ENCODE results near the gene MPIG6B.
A peak's percentile ranks its signal among the peaks of the same experiment; 100 is the strongest.

MPIG6B gene, protein sequence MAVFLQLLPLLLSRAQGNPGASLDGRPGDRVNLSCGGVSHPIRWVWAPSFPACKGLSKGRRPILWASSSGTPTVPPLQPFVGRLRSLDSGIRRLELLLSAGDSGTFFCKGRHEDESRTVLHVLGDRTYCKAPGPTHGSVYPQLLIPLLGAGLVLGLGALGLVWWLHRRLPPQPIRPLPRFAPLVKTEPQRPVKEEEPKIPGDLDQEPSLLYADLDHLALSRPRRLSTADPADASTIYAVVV

GRCh38 chr6:31723245-31723979 is at the start of gene MPIG6B:
TSS of gene MPIG6B (plus strand) at chr6:31723373. CDS start at chr6:31723384, 11 bp downstream.
- no peak for DNase-seq

DNA sequence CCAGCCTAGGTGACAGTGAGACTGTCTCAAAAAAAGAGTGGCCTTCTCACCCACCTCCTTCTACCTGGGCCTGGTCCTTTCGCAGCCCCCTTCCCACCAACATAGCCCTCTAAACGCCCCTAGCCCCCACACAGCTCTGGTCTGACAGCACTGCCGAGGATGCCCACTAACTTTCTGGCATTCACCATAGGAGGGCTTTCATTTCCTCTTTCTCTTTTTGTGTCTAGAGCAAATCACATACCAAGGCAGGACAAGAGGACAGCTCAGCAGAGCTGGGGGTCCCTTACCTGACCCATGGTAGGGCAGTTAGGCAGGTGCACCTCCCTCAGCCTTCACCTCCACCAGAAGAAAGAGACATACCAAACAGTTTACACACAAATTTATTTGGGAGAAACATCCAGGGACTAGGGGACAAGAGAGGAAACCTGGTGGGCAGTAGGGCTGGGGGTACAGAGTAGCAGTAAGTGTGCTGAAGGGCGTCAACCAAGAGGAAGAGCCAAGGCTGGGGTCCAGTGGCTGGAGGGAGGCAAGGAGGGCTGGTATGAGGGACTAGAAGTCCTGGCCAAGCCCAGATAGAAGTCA is 46.8 kb upstream of the MPIG6B start:
- DNase-seq: no peak

- DNase-seq: no peak
These were observed 46.3 kb upstream of the MPIG6B start for GRCh38 chr6:31676904-31677303.

DNA sequence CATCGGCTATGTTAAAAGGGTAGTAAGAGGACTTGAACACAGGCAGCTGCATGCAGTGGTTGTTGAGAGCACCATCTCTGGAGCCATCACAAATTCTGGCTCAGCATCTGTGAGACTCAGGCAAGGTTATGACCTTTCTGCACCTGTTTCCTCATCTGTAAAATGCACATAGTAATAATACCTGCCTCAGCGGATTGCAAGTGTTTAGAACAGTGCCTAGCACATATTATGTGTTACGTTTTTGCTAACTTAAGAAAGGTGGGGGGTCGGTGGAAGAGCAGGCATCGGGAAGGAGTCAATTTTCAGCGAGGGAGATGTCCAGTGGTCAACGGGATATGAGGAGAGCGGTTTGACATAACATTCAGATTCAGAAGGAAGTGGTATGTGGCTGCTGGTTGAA is 45.2 kb upstream of the MPIG6B start:
- DNase-seq: no peak

GRCh38 chr6:31680226-31681134 is 42.7 kb upstream of the MPIG6B start, which contains the start of gene LY6G5C:
TSS of gene LY6G5C (minus strand) at chr6:31681067. CDS start at chr6:31680373, 694 bp downstream.
- peak; percentile 80 for DNase-seq

DNA sequence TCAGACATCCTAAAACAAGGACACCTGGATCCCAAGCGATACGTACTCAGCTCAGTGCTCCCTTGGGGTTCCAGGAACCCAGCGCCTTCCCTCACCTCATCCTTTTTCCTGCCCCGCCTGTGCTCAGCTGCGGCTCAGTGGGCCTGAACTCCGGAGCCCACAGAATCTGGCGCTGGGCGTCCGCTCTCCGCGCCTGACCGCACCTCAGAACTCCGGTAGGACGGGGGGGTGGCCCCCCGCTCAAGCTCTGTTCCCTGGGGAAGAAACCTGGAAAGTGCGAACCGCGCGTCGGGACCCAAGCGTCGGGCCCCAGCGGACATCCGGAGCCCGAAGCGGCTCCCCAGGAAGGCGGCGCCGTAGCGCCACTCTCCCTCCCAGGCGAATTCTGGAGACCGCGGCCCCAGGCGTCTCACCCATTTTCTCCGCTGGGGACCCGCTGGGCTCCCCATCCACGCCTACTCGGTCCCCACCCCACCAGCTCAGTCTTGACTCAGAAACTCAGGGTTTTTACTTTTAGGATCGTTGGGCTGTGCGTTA is 42.0 kb upstream of the MPIG6B start:
- DNase-seq: peak; percentile 44

GRCh38 chr6:31683591-31683990 is 39.6 kb upstream of the MPIG6B start:
- DNase-seq: no peak

DNA sequence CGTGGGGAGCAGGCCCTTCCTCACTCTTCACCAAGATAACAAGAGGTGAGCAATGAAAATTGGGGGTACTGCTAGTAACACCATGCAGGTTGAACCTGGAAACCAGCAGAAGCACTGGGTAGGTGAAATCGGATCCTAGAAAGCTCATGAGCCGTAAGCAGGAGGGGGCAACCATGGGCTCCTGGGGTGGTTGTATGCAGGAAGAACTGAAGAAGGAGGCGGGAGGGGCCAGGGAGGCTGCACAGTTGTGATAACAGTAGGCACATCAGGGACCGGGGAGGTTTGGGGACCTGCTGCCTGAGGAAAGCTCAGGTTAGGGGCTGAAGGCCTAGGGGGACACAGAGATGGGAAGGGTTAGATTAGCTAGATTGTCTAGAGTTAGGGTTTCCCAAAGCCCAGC is 36.7 kb upstream of the MPIG6B start:
- no peak for DNase-seq

DNA sequence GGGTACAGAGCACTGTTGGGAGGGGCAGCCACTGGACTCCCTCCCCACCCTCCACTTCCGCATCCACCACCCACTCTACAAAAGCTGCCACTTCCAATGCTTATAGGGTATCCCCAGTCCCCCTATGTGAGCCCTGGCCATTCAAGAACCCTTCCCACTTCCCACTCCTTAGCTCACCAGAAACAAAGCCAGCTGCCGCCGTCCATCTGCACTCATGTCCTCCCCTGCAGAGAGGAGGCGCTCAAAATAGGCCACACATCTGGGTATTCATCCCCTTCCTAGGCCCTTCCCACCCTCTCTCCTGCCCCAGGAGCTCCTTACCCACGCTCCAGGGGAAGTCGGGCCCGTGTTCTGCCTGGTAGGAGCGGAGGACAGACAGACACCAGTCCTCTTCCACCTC is 35.9 kb upstream of the MPIG6B start:
- DNase-seq: no peak

DNA sequence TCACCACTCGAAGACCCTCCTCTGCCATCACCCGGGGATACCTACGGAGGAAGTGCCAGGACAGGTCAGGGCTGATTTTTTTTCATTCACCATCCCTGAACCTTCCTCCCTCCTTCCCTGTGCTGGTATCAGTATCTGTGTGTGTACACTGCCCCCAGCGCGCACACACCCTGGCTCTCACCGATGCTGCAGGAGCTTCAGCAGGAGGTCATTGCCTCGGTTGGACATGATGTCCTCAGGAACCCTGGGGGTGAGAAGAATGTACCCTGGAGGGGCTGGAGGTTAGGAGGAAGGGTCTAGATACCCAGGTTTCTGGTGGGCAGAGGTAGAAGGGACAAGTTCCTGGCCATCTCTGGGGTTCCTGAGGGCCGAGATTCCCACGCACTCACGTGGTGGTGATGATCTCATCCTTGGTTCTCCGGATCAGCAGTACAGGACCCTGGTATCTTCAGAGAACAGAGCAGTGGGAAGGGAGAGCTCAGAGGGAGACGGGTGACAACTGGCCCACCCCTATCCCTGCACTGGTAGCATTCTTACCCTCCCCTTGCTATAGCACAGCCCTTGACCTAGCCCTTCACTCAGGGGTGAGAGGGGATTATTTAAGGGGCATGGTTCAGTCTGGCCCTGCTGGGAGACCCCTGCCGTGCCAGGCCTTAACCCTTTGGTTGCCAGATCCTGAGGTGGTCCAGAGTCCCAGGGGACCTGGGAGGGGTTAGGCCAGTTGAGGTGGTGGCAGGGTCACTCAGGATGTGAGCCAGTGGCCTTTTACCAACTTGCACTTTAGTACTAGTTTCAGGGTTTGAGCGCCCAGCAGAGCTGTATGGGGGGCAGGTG is 35.1 kb upstream of the MPIG6B start:
- DNase-seq: no peak

GRCh38 chr6:31689249-31690110 is 33.7 kb upstream of the MPIG6B start:
- DNase-seq: no peak

- DNase-seq: no peak
These were observed 32.7 kb upstream of the MPIG6B start for GRCh38 chr6:31690231-31691077.

GRCh38 chr6:31691078-31691463 is 32.1 kb upstream of the MPIG6B start:
- no peak for DNase-seq

- DNase-seq: no peak
These were observed 31.5 kb upstream of the MPIG6B start for GRCh38 chr6:31691564-31692108.

DNA sequence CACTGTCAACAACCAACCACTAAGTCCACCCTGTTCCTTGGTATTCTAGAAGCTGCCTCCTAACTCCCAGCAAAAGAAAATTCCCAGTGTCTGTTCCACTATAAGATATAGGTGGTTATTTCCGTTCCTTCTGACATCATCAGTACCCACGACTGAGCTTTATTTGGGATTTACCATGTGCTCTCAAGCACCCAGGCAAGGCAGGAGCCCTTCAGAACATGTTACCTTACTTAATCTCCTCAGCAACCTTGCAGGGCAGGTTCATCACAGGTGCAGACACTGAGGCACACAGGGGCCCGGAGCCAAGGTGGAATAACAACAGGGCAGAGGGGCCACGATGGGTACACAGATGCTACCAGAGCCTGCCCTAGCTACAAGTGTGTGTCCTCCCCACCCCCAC is 30.8 kb upstream of the MPIG6B start:
- no peak for DNase-seq

GRCh38 chr6:31692886-31693285 is 30.3 kb upstream of the MPIG6B start:
- no peak for DNase-seq

GRCh38 chr6:31693535-31693934 is 29.6 kb upstream of the MPIG6B start:
- DNase-seq: no peak

- DNase-seq: peak; percentile 36
These were observed 25.6 kb upstream of the MPIG6B start for GRCh38 chr6:31697555-31697954.

DNA sequence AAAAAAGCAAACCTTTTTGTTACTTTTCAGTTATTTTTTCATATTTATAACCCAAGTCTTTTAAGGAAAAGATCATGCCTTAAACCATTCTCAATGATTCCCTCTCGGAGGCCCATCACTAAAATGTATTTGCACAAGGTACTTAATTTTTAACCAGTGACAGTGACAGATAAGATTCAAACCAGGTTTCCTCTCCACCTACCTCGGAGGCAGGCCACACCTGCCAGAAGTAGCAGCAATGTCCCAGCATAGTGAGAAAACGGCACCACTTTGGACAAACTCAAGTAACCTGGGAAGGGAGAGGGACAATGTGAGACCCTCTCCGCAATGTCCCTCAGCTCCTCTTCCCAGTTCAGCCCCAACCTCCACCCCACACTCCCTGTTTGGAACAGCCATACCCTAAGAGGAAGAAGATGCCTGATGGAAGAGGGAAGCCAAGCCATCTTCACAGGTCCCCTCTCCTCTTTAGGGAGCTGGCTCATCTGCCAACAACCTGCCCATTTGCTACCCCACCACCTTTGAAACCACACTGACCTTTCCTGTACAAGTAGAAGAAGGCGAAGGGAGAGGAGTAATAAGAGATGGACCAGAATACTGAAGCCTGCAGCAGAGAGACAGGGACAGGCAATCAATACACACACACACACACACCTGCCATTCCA is 22.3 kb upstream of the MPIG6B start:
- DNase-seq: no peak
